GM18505 (cell line): ENCODE data around the gene KRT80.

Source experiments
- ATAC-seq: cut with Tn5 transposase; IDR thresholded peaks from one replicate; pipeline ENCODE4 v1.9.1; 2021; ENCODE audit not compliant: unreplicated experiment
- POLR2A ChIP-seq: IDR thresholded peaks from 4 replicates; pipeline ENCODE4 v1.6.1; 2011; ENCODE audit warnings: borderline replicate concordance; ENCODE audit not compliant: insufficient read depth, insufficient read length; ENCODE audit errors: extremely low read depth

The KRT80 gene

GRCh38 chr12:52165096-52165855, 26.5 kb downstream of the KRT80 start:
- no peak for TF ChIP-seq POLR2A
- no peak for ATAC-seq

GRCh38 chr12:52164624-52165023, 27.2 kb downstream of the KRT80 start:
- no peak for TF ChIP-seq POLR2A
- no peak for ATAC-seq

- TF ChIP-seq POLR2A = no peak
- ATAC-seq = no peak
Observed at GRCh38 chr12:52162981-52163380, 28.8 kb downstream of the KRT80 start.

- ATAC-seq = no peak
- TF ChIP-seq POLR2A = no peak
Observed at GRCh38 chr12:52160200-52160599, 31.6 kb downstream of the KRT80 start.

GRCh38 chr12:52157566-52158150, 34.2 kb downstream of the KRT80 start:
- no peak for TF ChIP-seq POLR2A
- no peak for ATAC-seq

GRCh38 chr12:52156757-52157565, 34.9 kb downstream of the KRT80 start:
- no peak for TF ChIP-seq POLR2A
- no peak for ATAC-seq

GRCh38 chr12:52156311-52156710, 35.5 kb downstream of the KRT80 start:
- TF ChIP-seq POLR2A = no peak
- no peak for ATAC-seq

GRCh38 chr12:52155048-52155868, 36.6 kb downstream of the KRT80 start:
- TF ChIP-seq POLR2A = no peak
- no peak for ATAC-seq

GRCh38 chr12:52152905-52153317, 38.9 kb downstream of the KRT80 start:
- no peak for TF ChIP-seq POLR2A
- no peak for ATAC-seq

GRCh38 chr12:52151837-52152783, 39.7 kb downstream of the KRT80 start:
- ATAC-seq = no peak
- no peak for TF ChIP-seq POLR2A

GRCh38 chr12:52151153-52151836, 40.5 kb downstream of the KRT80 start:
- no peak for TF ChIP-seq POLR2A
- no peak for ATAC-seq

GRCh38 chr12:52149651-52150241, 42.1 kb downstream of the KRT80 start:
- no peak for TF ChIP-seq POLR2A
- ATAC-seq = no peak

- no peak for TF ChIP-seq POLR2A
- no peak for ATAC-seq
Observed at GRCh38 chr12:52149182-52149641, 42.6 kb downstream of the KRT80 start.
